ENCODE measurements around the gene CDC7. TPM values are rescaled to one million over a fixed set of nuclear protein-coding genes. Genes with fewer than 3 reads are reported as not detected.

Gene CDC7
- total RNA-seq, 1 donor from 2014 or later: 3.9 TPM

DNA sequence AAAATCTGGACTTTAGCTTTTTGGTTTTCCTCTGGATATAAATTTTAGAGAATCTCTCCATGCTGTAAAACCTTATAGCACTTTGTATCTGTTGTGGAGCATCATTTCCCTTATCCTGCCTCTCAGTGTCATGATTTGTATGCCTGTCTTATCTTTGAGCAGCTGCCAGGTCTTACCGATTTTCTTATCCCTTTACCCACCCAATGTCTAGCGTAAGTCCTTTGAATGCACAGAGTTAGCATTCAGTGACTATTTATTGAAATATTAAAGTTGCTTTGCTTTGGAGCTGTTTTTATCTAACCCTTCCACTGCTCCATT lies 37.3 kb downstream of the CDC7 start:
- Mint-ChIP-seq H3K36me3 (ENCODE audit: low read depth) (no peaks in the 10 kb centered on the region), H3K4me3 (ENCODE audit: unreplicated experiment) (no peak overlapping the region), H3K4me1 (ENCODE audit: low read depth) (peaks cover 12% of the 10 kb centered on the region), H3K9me3 (ENCODE audit: low read depth) (no peaks in the 10 kb centered on the region), H3K27me3 (ENCODE audit: low read depth) (no peaks in the 10 kb centered on the region), H3K27ac (ENCODE audit: unreplicated experiment) (no peak overlapping the region)
- DNase-seq (ENCODE audit: low spot score): no peak
- TF ChIP-seq, protein P1, sequence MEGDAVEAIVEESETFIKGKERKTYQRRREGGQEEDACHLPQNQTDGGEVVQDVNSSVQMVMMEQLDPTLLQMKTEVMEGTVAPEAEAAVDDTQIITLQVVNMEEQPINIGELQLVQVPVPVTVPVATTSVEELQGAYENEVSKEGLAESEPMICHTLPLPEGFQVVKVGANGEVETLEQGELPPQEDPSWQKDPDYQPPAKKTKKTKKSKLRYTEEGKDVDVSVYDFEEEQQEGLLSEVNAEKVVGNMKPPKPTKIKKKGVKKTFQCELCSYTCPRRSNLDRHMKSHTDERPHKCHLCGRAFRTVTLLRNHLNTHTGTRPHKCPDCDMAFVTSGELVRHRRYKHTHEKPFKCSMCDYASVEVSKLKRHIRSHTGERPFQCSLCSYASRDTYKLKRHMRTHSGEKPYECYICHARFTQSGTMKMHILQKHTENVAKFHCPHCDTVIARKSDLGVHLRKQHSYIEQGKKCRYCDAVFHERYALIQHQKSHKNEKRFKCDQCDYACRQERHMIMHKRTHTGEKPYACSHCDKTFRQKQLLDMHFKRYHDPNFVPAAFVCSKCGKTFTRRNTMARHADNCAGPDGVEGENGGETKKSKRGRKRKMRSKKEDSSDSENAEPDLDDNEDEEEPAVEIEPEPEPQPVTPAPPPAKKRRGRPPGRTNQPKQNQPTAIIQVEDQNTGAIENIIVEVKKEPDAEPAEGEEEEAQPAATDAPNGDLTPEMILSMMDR (IDR thresholded peaks at IDR 0.05): no peak

DNA sequence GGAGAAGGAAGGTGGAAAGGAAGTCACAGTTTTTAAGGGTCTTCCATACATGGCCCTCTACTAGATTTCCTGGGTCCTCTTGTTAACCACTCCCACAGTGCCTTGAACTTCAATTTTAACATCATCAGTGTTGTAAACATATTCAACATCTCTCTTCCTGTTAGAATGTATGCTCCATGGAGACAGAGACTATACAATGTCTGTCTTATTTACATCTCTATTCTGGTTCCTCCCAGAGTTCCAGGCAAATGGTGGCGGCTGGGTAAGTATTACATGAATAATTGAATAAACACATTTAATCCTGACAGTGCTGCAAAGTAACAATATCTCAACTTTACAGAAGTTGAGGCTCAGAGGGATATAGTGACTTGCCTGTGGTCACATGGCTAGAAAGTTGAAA lies 40.3 kb downstream of the CDC7 start:
- Mint-ChIP-seq H3K9me3 (ENCODE audit: low read depth) (no peaks in the 10 kb centered on the region), H3K36me3 (ENCODE audit: low read depth) (peaks cover 2% of the 10 kb centered on the region), H3K27ac (ENCODE audit: unreplicated experiment) (no peak overlapping the region), H3K4me1 (ENCODE audit: low read depth) (peaks cover 12% of the 10 kb centered on the region), H3K4me3 (ENCODE audit: unreplicated experiment) (no peak overlapping the region), H3K27me3 (ENCODE audit: low read depth) (peaks cover 5% of the 10 kb centered on the region)
- TF ChIP-seq, protein P1 (IDR thresholded peaks at IDR 0.05): no peak
- no peak for DNase-seq (ENCODE audit: low spot score)

DNA sequence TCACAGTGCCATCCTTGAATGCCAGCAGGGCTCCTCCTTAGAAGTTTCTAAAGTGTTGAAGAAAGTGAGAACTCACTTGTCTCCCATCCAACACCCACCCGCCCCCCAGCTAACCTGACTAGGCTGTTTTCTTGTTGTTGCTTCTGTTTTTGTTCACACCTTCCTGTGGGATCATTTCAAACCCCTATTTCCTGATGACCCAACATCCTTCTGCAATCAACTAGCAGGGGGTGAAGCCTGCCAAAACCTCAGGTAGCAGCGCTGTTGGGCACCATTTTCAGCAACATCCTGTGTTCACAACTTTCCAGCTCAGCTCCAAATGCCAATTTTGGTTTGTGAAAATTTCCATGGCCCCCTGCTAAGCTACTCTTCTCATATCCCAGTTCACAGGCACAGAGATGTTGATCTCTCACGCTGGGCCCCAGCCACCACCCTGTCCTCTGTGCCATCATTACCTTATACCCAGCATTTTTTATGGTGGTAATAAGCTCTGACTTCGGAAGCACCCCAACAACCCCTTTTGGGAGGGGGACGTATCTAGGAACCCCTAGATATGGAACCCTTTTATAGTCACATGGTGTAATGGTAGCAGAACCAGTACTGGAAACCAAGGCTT lies 41.4 kb downstream of the CDC7 start:
- Mint-ChIP-seq H3K36me3 (ENCODE audit: low read depth) (peaks cover 2% of the 10 kb centered on the region), H3K4me3 (ENCODE audit: unreplicated experiment) (no peak overlapping the region), H3K9me3 (ENCODE audit: low read depth) (no peaks in the 10 kb centered on the region), H3K4me1 (ENCODE audit: low read depth) (peaks cover 10% of the 10 kb centered on the region), H3K27ac (ENCODE audit: unreplicated experiment) (no peak overlapping the region), H3K27me3 (ENCODE audit: low read depth) (peaks cover 5% of the 10 kb centered on the region)
- no peak for DNase-seq (ENCODE audit: low spot score)
- TF ChIP-seq, protein P1 (IDR thresholded peaks at IDR 0.05): no peak

DNA sequence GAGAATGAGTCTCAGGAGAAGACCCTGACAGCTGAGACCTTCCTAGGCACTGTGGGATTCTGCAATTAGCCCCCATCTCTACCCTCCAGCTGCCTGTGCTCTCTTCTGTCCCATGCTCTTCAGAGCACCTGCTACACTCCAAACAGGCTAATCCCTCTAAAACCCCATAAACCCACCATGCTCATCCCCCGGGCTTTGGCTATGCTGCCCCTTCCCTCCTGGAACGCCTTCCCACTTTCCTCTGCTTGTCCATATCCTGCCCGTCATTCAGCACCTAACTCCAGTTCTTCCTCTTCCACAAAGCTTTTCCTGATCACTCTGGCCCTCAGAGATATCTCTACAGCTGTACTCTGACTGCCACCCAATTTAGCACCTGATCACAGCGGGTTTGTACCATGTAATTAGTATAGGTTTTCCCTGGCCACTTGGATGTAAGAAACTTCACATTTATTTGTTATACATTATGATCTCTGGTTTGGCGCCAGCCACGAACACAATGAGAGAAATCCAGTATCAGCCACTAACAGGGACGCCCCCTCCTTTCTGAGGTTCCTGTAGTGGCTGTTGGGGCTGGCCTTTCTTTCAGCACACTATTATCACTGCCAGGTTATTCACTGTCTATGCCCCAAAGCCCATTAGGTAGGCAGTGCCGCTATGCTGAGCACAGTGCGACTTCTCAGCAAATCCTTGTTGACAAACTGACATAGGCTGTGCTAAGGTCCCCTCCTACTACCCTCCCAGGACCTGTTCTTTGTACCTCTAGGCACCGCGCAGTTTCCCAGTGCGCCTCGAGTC lies 45.1 kb downstream of the CDC7 start:
- Mint-ChIP-seq H3K27me3 (ENCODE audit: low read depth) (peaks cover 5% of the 10 kb centered on the region), H3K36me3 (ENCODE audit: low read depth) (peaks cover 2% of the 10 kb centered on the region), H3K4me1 (ENCODE audit: low read depth) (no peaks in the 10 kb centered on the region), H3K27ac (ENCODE audit: unreplicated experiment) (no peak overlapping the region), H3K4me3 (ENCODE audit: unreplicated experiment) (no peak overlapping the region), H3K9me3 (ENCODE audit: low read depth) (peaks cover 3% of the 10 kb centered on the region)
- no peak for DNase-seq (ENCODE audit: low spot score)
- TF ChIP-seq, protein P1 (IDR thresholded peaks at IDR 0.05): no peak

DNA sequence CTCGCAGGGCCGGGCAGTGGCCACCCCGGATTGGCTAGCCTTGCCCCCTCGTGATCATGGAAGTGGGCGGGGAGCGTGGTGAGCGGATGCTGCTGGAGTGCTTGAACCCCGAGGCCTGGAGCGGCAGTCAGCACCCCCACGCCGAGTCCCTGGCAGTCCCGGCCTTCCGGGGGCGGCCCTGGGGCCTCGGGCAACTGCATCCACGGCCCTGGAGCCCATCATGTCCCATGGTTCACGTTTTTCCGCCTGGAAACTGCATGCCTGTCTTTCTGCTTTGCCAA lies 45.6 kb downstream of the CDC7 start:
- TF ChIP-seq, protein P1 (IDR thresholded peaks at IDR 0.05): no peak
- DNase-seq (ENCODE audit: low spot score): no peak
- H3K36me3 Mint-ChIP-seq (ENCODE audit: low read depth): peaks cover 2% of the 10 kb centered on the region
- no peaks in the 10 kb centered on the region for H3K4me1 Mint-ChIP-seq (ENCODE audit: low read depth)
- peaks cover 3% of the 10 kb centered on the region for H3K9me3 Mint-ChIP-seq (ENCODE audit: low read depth)
- H3K4me3 Mint-ChIP-seq (ENCODE audit: unreplicated experiment): no peak overlapping the region
- H3K27me3 Mint-ChIP-seq (ENCODE audit: low read depth): peaks cover 5% of the 10 kb centered on the region
- no peak overlapping the region for H3K27ac Mint-ChIP-seq (ENCODE audit: unreplicated experiment)
